ENCODE results near the gene LTBP4. TPM values are rescaled to one million over a fixed set of nuclear protein-coding genes. Genes with fewer than 3 reads are reported as not detected.
"Not testable (repeated sequence)": the region's sequence is repeated elsewhere in the genome, so short reads cannot be mapped to it uniquely, and the experiment has no call there.

The LTBP4 gene
- total RNA-seq, result 55.5 and 58.3 TPM in 2 replicates

GRCh38 chr19:40601134-40601974 is at the start of gene LTBP4:
TSS of gene LTBP4 (plus strand) at chr19:40601369. CDS start at chr19:40601388, 19 bp downstream.
- intact Hi-C loops (cut with micrococcal nuclease), result loop anchor here (5.0 to 10.0 kb wide), 2 partner anchors 464 to 757 kb away; partner anchors contain the start of gene FBL

- intact Hi-C loops (cut with micrococcal nuclease), result no loop called here
Measured at GRCh38 chr19:40552848-40553247, 48.3 kb upstream of the LTBP4 start.

- intact Hi-C loops (cut with micrococcal nuclease), result no loop called here
Measured at GRCh38 chr19:40553885-40554857, 47.0 kb upstream of the LTBP4 start.

GRCh38 chr19:40555978-40556689 is 45.0 kb upstream of the LTBP4 start:
- intact Hi-C loops (cut with micrococcal nuclease), result no loop called here

- intact Hi-C loops (cut with micrococcal nuclease), result no loop called here
Measured at GRCh38 chr19:40556953-40557530, 44.1 kb upstream of the LTBP4 start.

- intact Hi-C loops (cut with micrococcal nuclease), result no loop called here
Measured at GRCh38 chr19:40559394-40559793, 41.8 kb upstream of the LTBP4 start.

GRCh38 chr19:40560092-40560507 is 41.1 kb upstream of the LTBP4 start:
- intact Hi-C loops (cut with micrococcal nuclease), result no loop called here

- intact Hi-C loops (cut with micrococcal nuclease), result no loop called here
Measured at GRCh38 chr19:40561947-40562346, 39.2 kb upstream of the LTBP4 start.

- intact Hi-C loops (cut with micrococcal nuclease), result not testable (repeated sequence)
Measured at GRCh38 chr19:40564535-40564934, 36.6 kb upstream of the LTBP4 start.

GRCh38 chr19:40565355-40565754 is 35.8 kb upstream of the LTBP4 start:
- intact Hi-C loops (cut with micrococcal nuclease), result no loop called here

GRCh38 chr19:40565910-40566495 is 35.2 kb upstream of the LTBP4 start:
- intact Hi-C loops (cut with micrococcal nuclease), result no loop called here

- intact Hi-C loops (cut with micrococcal nuclease), result no loop called here
Measured at GRCh38 chr19:40567040-40567749, 34.0 kb upstream of the LTBP4 start.

- intact Hi-C loops (cut with micrococcal nuclease), result no loop called here
Measured at GRCh38 chr19:40567750-40568494, 33.2 kb upstream of the LTBP4 start.

- intact Hi-C loops (cut with micrococcal nuclease), result loop anchor here (1.0 to 10.0 kb wide), 12 partner anchors 8 to 1446 kb away; partner anchors contain the start of genes BCKDHA, BLVRB, EXOSC5 and PAK4
Measured at GRCh38 chr19:40570313-40571004, 30.7 kb upstream of the LTBP4 start.

GRCh38 chr19:40571005-40571318 is 30.2 kb upstream of the LTBP4 start:
- intact Hi-C loops (cut with micrococcal nuclease), result loop anchor here (1.0 to 10.0 kb wide), 4 partner anchors 64 to 1446 kb away; partner anchors contain the start of genes BCKDHA, EXOSC5, PAK4 and RAB4B

- intact Hi-C loops (cut with micrococcal nuclease), result loop anchor here (1.0 to 10.0 kb wide), 4 partner anchors 63 to 1447 kb away; partner anchors contain the start of genes BCKDHA, EXOSC5, PAK4 and RAB4B
Measured at GRCh38 chr19:40571831-40572495, 29.2 kb upstream of the LTBP4 start.

- intact Hi-C loops (cut with micrococcal nuclease), result loop anchor here (5.0 to 10.0 kb wide), 2 partner anchors 228 to 1451 kb away; partner anchors contain the start of genes C19orf47, PAK4 and PLD3
Measured at GRCh38 chr19:40575326-40575725, 25.8 kb upstream of the LTBP4 start.

Data from T-helper 1 cell treated with Interleukin-12 subunit alpha and Interleukin-12 subunit beta and Interleukin-4 antibody, amounts not matched to agents 30 ng/mL and 1 ng/mL, for 36 hours (primary cell).